ENCODE data around the gene PRSS50.

DNA sequence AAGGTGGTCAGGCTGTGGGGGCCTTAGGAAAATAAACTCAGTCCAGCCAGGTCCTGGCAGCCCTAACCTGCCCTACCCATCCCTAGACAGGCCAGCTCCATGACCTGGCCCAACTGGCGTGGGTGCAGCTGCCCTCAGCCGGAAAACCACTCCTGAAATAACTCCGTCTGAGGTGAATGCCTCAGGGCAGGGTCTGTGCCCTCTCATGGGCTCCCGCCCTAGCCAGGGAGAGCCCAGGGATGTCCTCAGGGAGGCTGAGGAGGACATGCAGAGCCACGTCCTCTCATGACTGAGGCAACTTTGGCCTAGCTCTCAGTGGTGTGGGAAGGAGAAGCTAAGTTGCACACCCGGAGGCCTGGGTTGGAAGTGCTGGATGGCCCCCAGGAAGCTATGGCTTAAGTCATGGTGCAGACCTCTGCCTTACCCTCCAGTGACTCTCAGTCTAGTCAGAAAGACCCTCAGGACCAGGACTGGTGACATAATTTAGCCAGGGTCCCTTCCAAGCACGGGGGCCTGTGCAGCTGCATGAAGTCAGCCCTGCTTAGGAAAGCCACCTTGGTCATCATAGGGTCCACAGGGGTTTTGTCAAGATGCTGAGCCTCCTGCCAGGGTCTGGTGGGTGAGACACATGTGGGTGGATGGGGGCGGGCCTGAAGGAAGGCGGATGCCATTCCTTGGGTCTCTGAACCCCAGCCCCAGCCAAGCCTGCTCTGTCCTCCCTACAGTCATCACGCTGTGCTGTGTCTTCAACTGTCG is 9.1 kb downstream of the PRSS50 start:
- TF ChIP-seq CTCF (IDR thresholded peaks at IDR 0.05; ENCODE audit: low read depth, low read length, missing input control) (no peak), ZBTB33 (IDR thresholded peaks at IDR 0.05) (no peak), RAD21 (IDR thresholded peaks at IDR 0.05) (no peak), GABPA (IDR thresholded peaks at IDR 0.05 in 1 of 2, conservative IDR thresholded peaks at IDR 0.05 in 1 of 2) (no peak), EGR1 (IDR thresholded peaks at IDR 0.05; ENCODE audit: low read depth in 2 of 2) (no peak), MAX (IDR thresholded peaks at IDR 0.05) (no peak), JUND (IDR thresholded peaks at IDR 0.05) (no peak), YY1 (IDR thresholded peaks at IDR 0.05) (no peak), TAF1 (conservative IDR thresholded peaks at IDR 0.05) (no peak)
- TF ChIP-seq, protein P1, sequence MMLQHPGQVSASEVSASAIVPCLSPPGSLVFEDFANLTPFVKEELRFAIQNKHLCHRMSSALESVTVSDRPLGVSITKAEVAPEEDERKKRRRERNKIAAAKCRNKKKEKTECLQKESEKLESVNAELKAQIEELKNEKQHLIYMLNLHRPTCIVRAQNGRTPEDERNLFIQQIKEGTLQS (IDR thresholded peaks at IDR 0.05), result no peak

All from liver (tissue), 3 donors.